BLaER1 treated with 17β-estradiol and CSF1 and Interleukin-3, amounts not matched to agents 10 nM and 100 nM (cell line): Measurements from ENCODE around the gene RANBP9.
A peak's percentile ranks its signal among the peaks of the same experiment; 100 is the strongest.

Experiments
- H3K27ac ChIP-seq, 11 experiments: shearing (Covaris generic); formaldehyde crosslinking; 2 replicates each; pipeline ENCODE4 v1.8.1; 2022
- H3K27me3 ChIP-seq, 11 experiments: shearing (Covaris generic); formaldehyde crosslinking; 2 replicates each; pipeline ENCODE4 v1.8.1; 2022
- H3K36me3 ChIP-seq, 11 experiments: shearing (Covaris generic); formaldehyde crosslinking; 2 replicates each; pipeline ENCODE4 v1.8.1; 2022
- H3K4me1 ChIP-seq, 10 experiments: shearing (Covaris generic); formaldehyde crosslinking; 2 replicates each; pipeline ENCODE4 v1.8.1; 2022
- H3K4me2 ChIP-seq, 11 experiments: shearing (Covaris generic); formaldehyde crosslinking; 2 replicates each; pipeline ENCODE4 v1.8.1; 2022
- H3K4me3 ChIP-seq, 10 experiments: shearing (Covaris generic); formaldehyde crosslinking; 2 replicates each; pipeline ENCODE4 v1.8.1; 2022
- H3K9ac ChIP-seq, 11 experiments: shearing (Covaris generic); formaldehyde crosslinking; 2 replicates each; pipeline ENCODE4 v1.8.1; 2022
- H3K9me3 ChIP-seq, 11 experiments: shearing (Covaris generic); formaldehyde crosslinking; replicated peaks in 1 of 11; 2 replicates each; pipeline ENCODE4 v1.8.1; 2022
- H4K20me1 ChIP-seq, 11 experiments: shearing (Covaris generic); formaldehyde crosslinking; 2 replicates each; pipeline ENCODE4 v1.8.1; 2022
- Cebpa-rat ChIP-seq, 11 experiments: shearing (Covaris generic); IDR thresholded peaks; 2 replicates each; pipeline ENCODE4 v1.8.1; 2022

RANBP9 gene

GRCh38 chr6:13611715-13612114, 99.9 kb downstream of the RANBP9 start:
- H3K4me2 ChIP-seq = peak overlapping the region in 10 of 11 experiments; percentile 6 to 49 (median 28); a peak in 13 of 22 replicates
- no peaks in the 10 kb centered on the region for H3K9me3 ChIP-seq
- peak overlapping the region in 6 of 11 experiments; percentile 5 to 39 (median 25); a peak in 6 of 22 replicates for H3K9ac ChIP-seq
- H4K20me1 ChIP-seq = peaks cover 9 to 15% (median 13%) of the 10 kb centered on the region in 11 experiments; a peak in 20 of 22 replicates
- H3K4me3 ChIP-seq = no peak overlapping the region
- peaks cover 32 to 47% (median 37%) of the 10 kb centered on the region in 10 experiments for H3K4me1 ChIP-seq
- peaks cover 2 to 13% (median 4%) of the 10 kb centered on the region in 11 experiments; a peak in 19 of 22 replicates for H3K36me3 ChIP-seq
- no peak for TF ChIP-seq Cebpa-rat (IDR thresholded peaks at IDR 0.05)
- peak overlapping the region in 4 of 11 experiments; percentile 2 to 41 (median 14); a peak in 3 of 22 replicates for H3K27ac ChIP-seq
- no peaks in the 10 kb centered on the region for H3K27me3 ChIP-seq

- no peaks in the 10 kb centered on the region for H3K27me3 ChIP-seq
- peaks cover 0 to 12% (median 0%) of the 10 kb centered on the region in 11 experiments; a peak in 3 of 22 replicates for H3K9me3 ChIP-seq
- peaks cover 0 to 8% (median 1%) of the 10 kb centered on the region in 10 experiments; a peak in 10 of 20 replicates for H3K4me1 ChIP-seq
- H3K27ac ChIP-seq = no peak overlapping the region
- H4K20me1 ChIP-seq = no peaks in the 10 kb centered on the region; a peak in 1 of 22 replicates
- no peak overlapping the region for H3K4me3 ChIP-seq
- H3K4me2 ChIP-seq = no peak overlapping the region
- TF ChIP-seq Cebpa-rat (IDR thresholded peaks at IDR 0.05) = no peak
- no peak overlapping the region for H3K9ac ChIP-seq
- H3K36me3 ChIP-seq = peaks cover 11 to 54% (median 29%) of the 10 kb centered on the region in 11 experiments; a peak in 21 of 22 replicates
Measured at GRCh38 chr6:13605634-13606033, 106.0 kb downstream of the RANBP9 start.

GRCh38 chr6:13604546-13605416, 106.9 kb downstream of the RANBP9 start:
- no peaks in the 10 kb centered on the region; a peak in 1 of 22 replicates for H4K20me1 ChIP-seq
- H3K9ac ChIP-seq = no peak overlapping the region
- no peak overlapping the region for H3K4me3 ChIP-seq
- no peak overlapping the region for H3K4me2 ChIP-seq
- H3K27ac ChIP-seq = no peak overlapping the region
- TF ChIP-seq Cebpa-rat (IDR thresholded peaks at IDR 0.05) = no peak
- peaks cover 0 to 12% (median 0%) of the 10 kb centered on the region in 11 experiments; a peak in 3 of 22 replicates for H3K9me3 ChIP-seq
- H3K27me3 ChIP-seq = no peaks in the 10 kb centered on the region
- peaks cover 11 to 63% (median 36%) of the 10 kb centered on the region in 11 experiments; a peak in 21 of 22 replicates for H3K36me3 ChIP-seq
- H3K4me1 ChIP-seq = no peaks in the 10 kb centered on the region; a peak in 1 of 20 replicates

GRCh38 chr6:13604135-13604534, 107.5 kb downstream of the RANBP9 start:
- no peak overlapping the region for H3K4me2 ChIP-seq
- no peak for TF ChIP-seq Cebpa-rat (IDR thresholded peaks at IDR 0.05)
- peaks cover 0 to 12% (median 0%) of the 10 kb centered on the region in 11 experiments; a peak in 3 of 22 replicates for H3K9me3 ChIP-seq

GRCh38 chr6:13600036-13600435, 111.6 kb downstream of the RANBP9 start:
- H3K9ac ChIP-seq = no peak overlapping the region
- no peak for TF ChIP-seq Cebpa-rat (IDR thresholded peaks at IDR 0.05)
- H3K4me3 ChIP-seq = no peak overlapping the region
- H3K27me3 ChIP-seq = no peaks in the 10 kb centered on the region
- no peaks in the 10 kb centered on the region for H3K4me1 ChIP-seq
- no peak overlapping the region for H3K4me2 ChIP-seq
- H3K27ac ChIP-seq = no peak overlapping the region
- H3K9me3 ChIP-seq = peaks cover 0 to 12% (median 0%) of the 10 kb centered on the region in 11 experiments; a peak in 3 of 22 replicates
- H3K36me3 ChIP-seq = peaks cover 37 to 93% (median 66%) of the 10 kb centered on the region in 11 experiments
- no peaks in the 10 kb centered on the region for H4K20me1 ChIP-seq

More at GRCh38 chr6:13604135-13604534, 107.5 kb downstream of the RANBP9 start:
- Histone ChIP-seq H3K4me1 (no peaks in the 10 kb centered on the region), H3K27ac (no peak overlapping the region), H3K9ac (no peak overlapping the region), H4K20me1 (no peaks in the 10 kb centered on the region; a peak in 1 of 22 replicates), H3K36me3 (peaks cover 11 to 68% (median 37%) of the 10 kb centered on the region in 11 experiments; a peak in 21 of 22 replicates), H3K27me3 (no peaks in the 10 kb centered on the region), H3K4me3 (no peak overlapping the region)

GRCh38 chr6:13597073-13597472, 114.6 kb downstream of the RANBP9 start:
- no peaks in the 10 kb centered on the region for H3K27me3 ChIP-seq
- peaks cover 50 to 99% (median 78%) of the 10 kb centered on the region in 11 experiments for H3K36me3 ChIP-seq
- no peak overlapping the region for H3K27ac ChIP-seq
- H3K4me1 ChIP-seq = no peaks in the 10 kb centered on the region
- H3K4me3 ChIP-seq = no peak overlapping the region
- H4K20me1 ChIP-seq = no peaks in the 10 kb centered on the region
- no peak overlapping the region for H3K4me2 ChIP-seq
- peaks cover 0 to 12% (median 0%) of the 10 kb centered on the region in 11 experiments; a peak in 3 of 22 replicates for H3K9me3 ChIP-seq
- TF ChIP-seq Cebpa-rat (IDR thresholded peaks at IDR 0.05) = no peak
- no peak overlapping the region for H3K9ac ChIP-seq

- Histone ChIP-seq H3K9me3 (no peaks in the 10 kb centered on the region), H3K27me3 (no peaks in the 10 kb centered on the region), H3K4me1 (no peaks in the 10 kb centered on the region), H3K9ac (no peak overlapping the region), H3K27ac (no peak overlapping the region), H3K4me2 (no peak overlapping the region), H4K20me1 (no peaks in the 10 kb centered on the region; a peak in 1 of 22 replicates), H3K4me3 (no peak overlapping the region), H3K36me3 (peaks cover 49 to 91% (median 72%) of the 10 kb centered on the region in 11 experiments)
- TF ChIP-seq Cebpa-rat (IDR thresholded peaks at IDR 0.05) = no peak
Measured at GRCh38 chr6:13593720-13594119, 117.9 kb downstream of the RANBP9 start.

- TF ChIP-seq Cebpa-rat (IDR thresholded peaks at IDR 0.05) = no peak
- no peak overlapping the region for H3K27ac ChIP-seq
- no peak overlapping the region for H3K4me2 ChIP-seq
- H3K9ac ChIP-seq = no peak overlapping the region
- no peaks in the 10 kb centered on the region for H3K4me1 ChIP-seq
- H3K27me3 ChIP-seq = no peaks in the 10 kb centered on the region
- no peaks in the 10 kb centered on the region for H3K9me3 ChIP-seq
- no peaks in the 10 kb centered on the region; a peak in 1 of 22 replicates for H4K20me1 ChIP-seq
- H3K36me3 ChIP-seq = peaks cover 52 to 91% (median 73%) of the 10 kb centered on the region in 11 experiments
- no peak overlapping the region for H3K4me3 ChIP-seq
Measured at GRCh38 chr6:13593103-13593502, 118.5 kb downstream of the RANBP9 start.

GRCh38 chr6:13591205-13591921, 120.3 kb downstream of the RANBP9 start:
- H3K9me3 ChIP-seq = no peaks in the 10 kb centered on the region
- H4K20me1 ChIP-seq = no peaks in the 10 kb centered on the region; a peak in 1 of 22 replicates
- H3K27ac ChIP-seq = no peak overlapping the region
- no peak overlapping the region for H3K4me2 ChIP-seq
- TF ChIP-seq Cebpa-rat (IDR thresholded peaks at IDR 0.05) = no peak
- H3K27me3 ChIP-seq = no peaks in the 10 kb centered on the region
- no peak overlapping the region for H3K9ac ChIP-seq
- peaks cover 48 to 90% (median 76%) of the 10 kb centered on the region in 11 experiments for H3K36me3 ChIP-seq
- no peaks in the 10 kb centered on the region for H3K4me1 ChIP-seq
- H3K4me3 ChIP-seq = no peak overlapping the region
